GM21737 (cell line): ENCODE measurements around the gene ECHDC3.
"Not testable (repeated sequence)": the region's sequence is repeated elsewhere in the genome, so short reads cannot be mapped to it uniquely, and the experiment has no call there.

ENCODE experiments used
- ATAC-seq: cut with Tn5 transposase; IDR thresholded peaks from one replicate; pipeline ENCODE4 v1.9.1; 2021; ENCODE audit warnings: mild to moderate bottlenecking, moderate library complexity; ENCODE audit not compliant: unreplicated experiment

The ECHDC3 gene, protein sequence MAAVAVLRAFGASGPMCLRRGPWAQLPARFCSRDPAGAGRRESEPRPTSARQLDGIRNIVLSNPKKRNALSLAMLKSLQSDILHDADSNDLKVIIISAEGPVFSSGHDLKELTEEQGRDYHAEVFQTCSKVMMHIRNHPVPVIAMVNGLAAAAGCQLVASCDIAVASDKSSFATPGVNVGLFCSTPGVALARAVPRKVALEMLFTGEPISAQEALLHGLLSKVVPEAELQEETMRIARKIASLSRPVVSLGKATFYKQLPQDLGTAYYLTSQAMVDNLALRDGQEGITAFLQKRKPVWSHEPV

DNA sequence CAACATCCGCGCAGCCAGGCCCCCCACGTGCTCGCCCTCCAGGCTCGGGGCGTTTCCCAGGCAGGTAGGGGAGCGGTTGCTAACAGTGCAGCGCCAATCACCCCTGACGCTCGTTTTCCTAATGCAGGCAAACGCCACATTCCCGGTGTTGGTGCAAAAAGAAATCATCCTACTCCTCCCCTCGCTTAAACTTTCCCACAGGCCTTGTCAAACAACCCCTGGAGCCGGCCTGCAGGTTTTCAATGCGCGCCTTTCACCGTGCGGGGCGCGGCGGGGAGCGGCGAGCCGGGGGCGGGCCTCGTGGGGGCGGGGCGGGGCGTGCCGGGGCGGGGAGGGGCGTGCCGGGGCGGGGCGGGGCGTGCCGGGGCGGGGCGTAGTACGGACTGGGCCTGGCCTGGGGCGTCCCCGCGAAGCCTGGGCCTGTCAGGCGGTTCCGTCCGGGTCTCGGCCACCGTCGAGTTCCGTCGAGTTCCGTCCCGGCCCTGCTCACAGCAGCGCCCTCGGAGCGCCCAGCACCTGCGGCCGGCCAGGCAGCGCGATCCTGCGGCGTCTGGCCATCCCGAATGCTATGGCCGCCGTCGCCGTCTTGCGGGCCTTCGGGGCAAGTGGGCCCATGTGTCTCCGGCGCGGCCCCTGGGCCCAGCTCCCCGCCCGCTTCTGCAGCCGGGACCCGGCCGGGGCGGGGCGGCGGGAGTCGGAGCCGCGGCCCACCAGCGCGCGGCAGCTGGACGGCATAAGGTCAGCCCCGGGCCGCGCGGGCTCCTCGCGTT lies at the start of gene ECHDC3:
Gene ECHDC3 (plus strand): TSS at position 374 of the 770 bp plus-strand sequence. CDS start 195 bp downstream, at position 569.
- peak; percentile 77 for ATAC-seq

DNA sequence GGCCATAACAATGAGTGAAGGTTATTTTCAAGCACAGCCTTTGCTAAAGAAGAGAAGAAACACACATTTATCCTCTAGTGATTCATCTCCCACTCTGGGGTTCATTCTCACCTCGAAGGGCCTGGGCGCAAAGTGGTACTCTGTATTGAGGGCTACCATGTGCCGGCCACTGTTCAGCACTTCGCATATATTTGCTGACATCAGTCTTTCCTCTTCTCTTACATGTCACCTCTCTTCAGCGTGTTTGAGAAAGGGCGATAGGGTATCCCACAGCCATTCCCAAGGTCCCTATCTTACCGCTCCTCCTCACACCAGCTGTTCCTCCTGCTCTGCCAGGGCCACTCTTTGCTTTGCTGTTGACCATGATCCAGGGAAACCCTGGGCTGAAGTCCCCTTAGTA lies 48.8 kb upstream of the ECHDC3 start:
- ATAC-seq, result no peak

DNA sequence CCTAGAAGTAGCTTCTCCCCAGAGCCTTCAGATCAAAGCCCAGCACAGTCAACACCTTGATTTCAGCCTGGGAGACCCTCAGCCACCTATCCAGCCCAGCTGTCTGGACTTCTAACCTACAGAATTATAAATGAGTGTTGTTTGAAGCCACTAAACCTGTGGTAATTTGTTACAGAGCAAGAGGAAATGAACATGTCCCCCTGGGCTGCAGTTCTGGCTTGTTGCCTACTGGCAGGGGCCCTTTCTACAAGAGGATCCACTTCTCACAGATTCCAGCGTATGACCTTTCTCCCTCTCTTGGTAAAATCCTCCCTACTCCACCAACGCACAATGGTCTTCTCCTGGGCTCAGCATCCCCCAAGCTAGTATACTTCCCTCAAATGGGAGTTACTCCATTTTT lies 46.4 kb upstream of the ECHDC3 start:
- no peak for ATAC-seq

DNA sequence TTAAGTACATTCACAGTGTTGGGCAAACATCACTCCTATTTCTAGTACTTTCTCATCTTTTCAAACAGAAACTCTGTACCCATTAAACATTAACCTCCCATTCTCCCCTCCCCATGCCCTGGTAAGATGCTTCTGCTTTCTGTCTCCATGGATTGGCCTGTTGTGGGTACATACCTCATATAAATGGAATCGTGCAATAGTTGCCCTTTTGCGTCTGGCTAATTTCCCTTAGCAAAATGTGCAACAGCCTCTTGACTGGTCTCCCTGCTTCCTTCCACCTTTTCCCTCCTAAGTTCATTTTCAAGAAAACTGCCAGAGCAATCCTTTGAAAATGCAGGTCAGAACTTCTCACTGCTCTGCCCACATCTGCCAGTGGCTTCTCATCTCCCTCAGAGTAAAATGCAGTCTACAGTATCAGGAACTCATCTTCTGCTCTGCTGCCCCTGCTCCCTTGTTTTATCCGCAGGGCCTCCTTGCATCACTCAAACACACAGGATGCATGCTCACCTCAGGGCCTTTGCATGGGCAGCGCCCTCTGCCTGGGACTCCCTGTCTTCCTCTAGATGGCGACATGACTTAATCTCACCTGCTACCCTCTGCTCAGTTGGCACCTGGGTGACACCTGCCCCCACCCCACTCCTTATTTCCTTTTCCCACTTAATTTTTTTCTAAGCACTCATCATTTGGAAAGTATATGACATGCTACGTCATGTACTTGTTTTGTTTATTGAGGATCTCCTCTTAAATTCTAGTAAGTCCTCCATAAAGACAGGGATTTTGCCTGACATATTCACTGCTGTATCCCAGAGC lies 44.3 kb upstream of the ECHDC3 start:
- ATAC-seq, result peak; percentile 54

DNA sequence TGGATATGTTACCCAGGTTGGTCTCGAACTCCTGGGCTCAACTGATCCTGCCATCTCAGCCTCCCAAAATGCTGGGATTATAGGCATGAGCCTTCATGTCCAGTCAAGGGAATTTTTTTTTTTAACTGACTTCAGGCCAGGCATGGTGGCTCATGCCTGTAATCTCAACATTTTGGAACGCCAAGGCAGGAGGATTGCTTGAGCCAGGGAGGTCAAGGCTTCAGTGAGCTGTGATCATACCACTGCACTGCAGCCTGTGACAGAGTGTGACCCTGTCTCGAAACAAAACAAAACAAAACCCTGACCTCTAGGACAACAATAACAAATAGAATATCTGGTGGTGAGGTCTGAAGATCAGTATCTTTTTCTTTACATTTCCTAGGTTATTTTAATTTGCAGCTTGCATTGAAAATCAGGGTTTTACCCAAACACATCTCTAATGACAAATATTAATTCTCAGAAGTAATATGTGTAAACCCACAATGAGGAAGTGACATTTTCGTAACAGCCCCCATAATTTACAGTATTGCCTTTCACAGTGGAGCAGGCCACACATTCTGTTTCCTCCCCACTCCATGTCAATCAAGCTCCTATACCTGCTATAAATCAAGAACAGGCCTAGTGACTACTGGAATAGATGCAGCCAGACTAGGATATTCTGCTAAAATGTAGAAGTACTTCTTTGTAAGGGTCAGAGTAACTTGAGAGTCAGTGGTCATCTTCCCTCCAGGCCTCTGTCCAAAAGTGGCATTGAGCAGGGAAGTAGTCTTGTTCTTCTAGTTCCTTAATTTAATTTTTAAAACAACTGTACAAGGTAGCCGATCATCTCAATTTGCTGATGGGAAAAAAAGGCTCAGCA lies 43.3 kb upstream of the ECHDC3 start:
- ATAC-seq, result peak; percentile 62

DNA sequence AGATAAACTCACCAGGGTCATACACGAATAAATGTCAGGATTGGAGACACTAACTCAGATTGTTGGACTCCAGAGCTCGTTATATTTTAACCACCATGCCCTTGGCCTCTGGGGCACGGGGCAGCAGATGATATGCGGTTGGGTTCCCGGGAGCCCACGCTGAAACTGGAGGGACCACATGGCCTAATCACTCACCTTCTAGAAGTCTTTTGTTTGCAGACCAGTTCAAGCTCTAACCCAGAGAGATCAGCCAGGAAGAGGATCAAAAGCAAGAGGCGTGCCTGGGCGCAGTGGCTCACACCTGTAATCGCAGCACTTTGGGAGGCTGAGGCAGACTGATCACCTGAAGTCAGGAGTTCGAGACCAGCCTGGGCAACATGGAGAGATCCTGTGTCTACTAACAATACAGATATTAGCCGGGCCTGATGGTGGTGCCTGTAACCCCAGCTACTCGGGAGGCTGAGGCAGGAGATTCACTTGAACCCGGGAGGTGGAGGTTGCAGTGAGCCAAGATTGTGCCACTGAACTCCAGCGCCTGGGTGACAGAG lies 42.6 kb upstream of the ECHDC3 start:
- ATAC-seq, result peak; percentile 25

DNA sequence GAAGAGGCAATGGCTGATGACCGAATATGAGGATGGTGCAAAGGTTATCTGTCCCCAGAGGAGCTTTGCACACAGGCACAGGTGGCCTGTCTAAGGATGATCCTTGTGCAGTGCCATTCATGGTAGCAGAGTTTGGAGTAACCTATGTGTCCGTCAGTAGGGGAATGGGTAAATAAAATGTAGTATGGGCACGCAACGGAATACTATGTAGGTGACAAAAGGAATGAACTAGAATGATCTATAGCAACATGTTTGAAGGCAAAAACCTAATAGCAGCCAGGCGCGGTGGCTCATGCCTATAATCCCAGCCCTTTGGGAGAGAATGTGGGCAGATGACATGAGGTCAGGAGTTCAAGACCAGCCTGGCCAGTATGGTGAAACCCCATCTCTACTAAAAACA lies 41.6 kb upstream of the ECHDC3 start:
- no peak for ATAC-seq

DNA sequence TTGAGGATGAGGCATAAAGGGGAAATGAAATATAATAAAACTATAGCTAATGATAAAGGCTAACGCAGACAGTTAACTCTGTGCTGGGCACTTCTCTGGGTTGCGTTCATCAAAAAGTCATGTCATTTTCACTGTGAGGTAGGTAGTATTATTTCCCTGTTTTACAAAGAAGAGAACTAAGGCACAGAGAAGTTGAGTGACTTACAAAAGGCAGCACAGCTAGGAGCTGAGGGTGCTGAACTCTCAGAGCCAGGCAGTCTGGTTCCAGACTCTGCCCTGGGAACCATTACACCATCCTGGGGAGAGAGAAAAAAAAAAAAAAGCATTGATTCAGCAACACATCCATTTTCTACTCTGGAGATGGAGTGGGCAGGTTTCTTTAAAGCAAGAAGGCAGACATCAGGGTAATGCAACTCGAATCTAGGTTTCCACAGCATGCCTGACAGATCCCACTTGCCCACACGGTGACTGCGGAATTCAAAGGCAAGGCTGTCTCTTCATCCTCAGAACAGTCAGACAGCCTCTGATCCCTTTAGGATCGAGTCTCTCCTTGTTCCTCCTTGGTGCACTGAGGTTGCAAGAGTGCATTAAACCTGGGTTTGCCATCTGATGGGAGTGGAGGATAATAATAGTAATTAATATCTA lies 40.6 kb upstream of the ECHDC3 start:
- ATAC-seq, result no peak

DNA sequence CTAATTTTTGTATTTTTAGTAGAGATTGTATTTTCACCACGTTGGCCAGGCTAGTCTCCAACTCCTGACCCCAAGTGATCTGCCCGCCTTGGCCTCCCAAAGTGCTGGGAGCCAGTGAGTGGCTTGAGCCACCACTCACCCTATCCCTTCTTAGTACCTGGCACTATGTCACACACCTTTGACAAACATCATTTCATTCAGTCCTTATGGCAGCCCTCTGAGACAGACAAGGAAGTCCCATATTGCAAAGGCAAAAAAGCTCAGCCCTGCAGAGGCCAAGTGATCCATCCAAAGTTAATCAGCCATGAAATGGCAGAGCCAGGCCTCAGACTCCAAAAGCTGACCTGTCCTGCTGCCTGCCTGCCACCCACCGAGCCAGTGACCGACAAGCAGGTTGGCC lies 39.9 kb upstream of the ECHDC3 start:
- ATAC-seq, result no peak

DNA sequence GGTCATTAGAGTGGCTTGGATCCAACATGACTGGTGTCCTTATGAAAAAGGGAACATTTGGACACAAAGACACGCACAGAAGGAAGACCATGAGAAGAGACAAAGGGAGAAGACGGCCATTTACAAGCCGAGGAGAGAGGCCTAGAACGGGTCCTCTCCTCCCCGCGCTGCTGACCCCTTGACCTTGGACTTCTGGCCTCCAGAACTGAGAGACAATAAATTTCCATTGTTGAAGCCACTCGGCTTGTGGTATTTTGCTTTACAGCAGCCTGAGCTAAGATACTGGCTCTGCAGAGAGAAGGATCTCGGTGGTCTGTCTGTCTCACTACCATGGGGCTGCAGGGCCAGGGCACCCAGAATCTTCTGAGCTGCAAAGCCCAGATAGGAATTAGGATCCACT lies 38.1 kb upstream of the ECHDC3 start:
- ATAC-seq, result no peak

DNA sequence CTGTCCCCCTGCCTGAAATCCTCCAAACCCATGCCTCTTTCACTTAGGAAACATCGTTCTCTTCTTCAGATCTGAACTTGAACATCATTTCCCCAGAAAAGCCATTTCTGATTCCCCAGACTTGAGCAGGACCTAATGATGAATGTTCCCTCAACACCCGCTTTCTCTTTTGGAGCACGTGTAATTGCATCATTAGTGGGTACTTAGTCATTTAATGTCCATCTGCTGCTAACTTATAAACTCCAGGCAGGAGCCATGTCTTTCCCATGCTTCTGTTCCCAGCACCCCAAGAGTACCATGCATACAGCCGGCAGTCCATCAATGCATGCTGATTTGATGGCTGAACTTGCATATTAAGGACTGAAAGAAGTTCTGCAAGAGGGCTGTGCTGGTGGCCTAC lies 36.5 kb upstream of the ECHDC3 start:
- ATAC-seq, result no peak

DNA sequence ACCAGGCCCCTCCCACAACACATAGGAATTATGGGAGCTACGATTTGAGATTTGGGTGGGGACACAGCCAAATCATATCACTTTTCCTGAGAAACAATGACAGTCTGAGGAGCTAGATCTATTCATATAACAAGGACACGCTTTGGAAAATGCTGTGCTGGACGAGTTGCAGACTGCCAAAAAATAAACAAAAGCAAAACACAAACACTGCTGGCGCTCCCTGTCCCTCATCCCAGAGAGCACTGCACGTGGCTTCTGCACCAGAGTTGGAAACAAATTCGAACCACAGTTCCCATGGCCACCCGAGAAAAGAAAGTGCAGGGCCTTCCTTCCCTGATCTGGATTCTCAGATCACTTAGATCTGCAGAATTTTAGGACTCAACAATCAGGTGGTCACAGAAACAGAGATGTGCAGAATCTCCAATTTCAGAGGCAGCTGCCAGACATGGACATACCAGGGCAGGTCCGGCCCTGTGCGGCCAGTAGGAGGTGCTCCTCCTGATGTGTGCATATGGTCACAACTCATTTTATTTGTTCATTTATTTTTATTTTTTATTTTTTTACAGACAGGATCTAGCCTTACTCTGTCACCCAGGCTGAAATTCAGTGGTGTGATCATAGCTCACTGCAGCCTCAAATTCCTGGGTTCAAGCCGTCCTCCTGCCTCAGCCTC lies 35.2 kb upstream of the ECHDC3 start:
- ATAC-seq, result no peak

DNA sequence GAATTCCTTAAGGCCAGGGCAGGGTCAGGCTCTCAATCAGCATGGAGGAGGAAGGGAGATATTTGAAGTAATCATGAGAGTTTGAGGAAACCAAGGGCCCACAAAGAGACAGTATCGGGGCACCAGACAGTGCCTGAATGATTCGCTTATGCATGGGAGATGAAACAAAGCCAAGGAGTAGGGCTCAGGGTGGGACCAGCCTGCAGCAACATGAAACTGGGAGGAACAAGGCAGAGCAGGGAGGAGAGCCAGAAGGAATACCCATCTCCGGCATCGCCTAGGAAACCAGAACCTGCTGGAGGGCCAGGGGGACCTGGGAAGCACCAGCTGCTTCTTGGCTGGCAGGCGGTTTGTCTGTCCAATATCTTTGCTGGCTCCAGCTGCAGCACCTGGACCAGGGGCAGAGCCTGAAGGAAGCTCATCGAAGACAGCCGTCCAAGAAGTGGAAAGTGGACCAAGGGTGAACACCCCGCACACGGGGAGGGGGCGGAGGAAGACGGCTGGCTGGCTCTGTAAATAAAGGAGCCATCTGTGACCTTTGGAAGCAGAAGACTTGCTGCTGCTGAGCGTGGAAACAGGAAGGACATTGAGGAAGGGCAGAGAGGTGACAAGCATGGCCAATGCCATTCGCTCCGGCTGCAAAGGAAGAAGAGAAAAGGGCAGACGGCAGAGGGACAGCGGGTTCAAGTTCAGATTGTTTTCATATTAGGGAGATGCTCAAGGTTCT lies 34.4 kb upstream of the ECHDC3 start:
- no peak for ATAC-seq

DNA sequence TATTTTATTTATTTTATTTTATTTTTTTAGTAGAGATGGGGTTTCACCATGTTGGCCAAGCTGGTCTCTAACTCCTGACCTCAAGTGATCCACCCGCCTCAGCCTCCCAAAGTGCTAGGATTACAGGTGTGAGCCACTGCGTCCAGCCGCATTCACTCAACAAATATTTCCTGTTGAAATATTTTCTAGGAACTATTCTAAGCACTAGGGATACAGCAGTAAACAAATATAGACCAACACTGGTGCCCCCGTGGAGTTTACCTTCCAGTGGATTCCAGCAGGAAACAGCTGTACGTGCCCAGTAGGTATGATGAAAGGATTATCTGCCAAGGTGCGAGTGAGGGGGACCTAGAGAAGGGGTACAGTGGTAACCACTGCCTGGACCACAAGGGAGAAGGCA lies 33.4 kb upstream of the ECHDC3 start:
- not testable (repeated sequence) for ATAC-seq

DNA sequence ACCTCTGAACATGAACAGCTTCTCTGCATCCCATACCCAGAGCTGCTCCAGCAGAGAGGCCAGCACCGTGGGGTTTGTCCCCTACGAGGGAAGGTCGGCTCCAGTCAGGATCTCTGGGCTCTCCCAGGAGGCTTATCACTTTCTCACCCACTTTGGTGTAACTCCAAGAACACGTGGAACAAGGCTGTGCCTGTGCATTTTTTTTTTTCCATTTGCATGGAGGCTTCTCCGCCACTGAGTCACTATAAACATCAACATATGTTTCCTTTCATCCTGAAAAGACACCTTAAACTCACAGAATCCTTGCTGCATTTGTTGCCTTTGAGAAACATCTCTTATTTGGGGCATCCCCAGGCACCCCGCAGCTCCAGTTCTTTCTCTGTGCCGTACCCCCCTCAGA lies 29.4 kb upstream of the ECHDC3 start:
- no peak for ATAC-seq

DNA sequence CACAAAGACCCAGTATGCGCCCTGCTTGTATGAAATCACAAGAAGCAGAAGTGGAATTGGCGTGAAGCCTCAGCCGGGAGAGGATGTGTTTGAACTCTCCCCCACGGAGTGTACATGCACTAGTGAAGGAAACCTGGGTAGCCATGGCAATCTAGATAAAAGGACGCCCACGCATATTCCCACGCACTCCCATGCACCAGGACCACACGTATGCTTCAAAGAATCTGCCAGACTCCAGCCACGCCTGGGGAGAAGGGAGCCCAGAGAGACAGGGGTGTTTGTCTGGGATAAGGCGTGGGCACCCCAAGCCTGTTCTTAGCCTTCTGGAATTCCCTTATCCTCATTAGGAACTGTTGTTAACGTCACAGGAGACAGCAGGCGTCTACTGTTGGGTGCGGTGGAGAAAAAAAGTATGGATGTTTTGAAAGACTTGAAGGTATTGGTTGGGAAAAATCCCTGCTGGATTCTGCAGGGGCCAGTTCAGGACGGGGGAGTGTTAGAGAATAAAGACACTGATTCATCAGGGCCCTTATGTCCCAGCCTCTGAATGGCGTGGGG lies 28.9 kb upstream of the ECHDC3 start:
- no peak for ATAC-seq

DNA sequence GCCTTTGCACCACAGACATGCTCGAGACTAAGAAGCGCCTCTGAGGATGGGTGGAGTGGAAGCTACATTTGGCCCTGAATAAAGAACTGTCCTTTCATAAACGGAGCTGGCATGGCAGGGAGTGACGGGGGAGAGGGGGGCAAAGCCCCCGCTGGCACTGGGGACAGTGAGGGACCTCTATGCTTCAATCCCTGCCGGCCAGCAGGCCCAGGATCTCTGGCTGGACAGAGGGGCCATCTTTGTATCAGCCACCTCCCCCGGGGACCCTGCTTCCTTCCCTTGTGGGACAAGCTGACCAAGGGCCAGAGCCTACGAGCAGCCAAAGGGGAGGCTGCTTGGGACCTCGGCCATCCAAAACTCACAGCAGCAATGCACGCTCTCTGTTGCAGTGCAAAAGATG lies 28.2 kb upstream of the ECHDC3 start:
- no peak for ATAC-seq

DNA sequence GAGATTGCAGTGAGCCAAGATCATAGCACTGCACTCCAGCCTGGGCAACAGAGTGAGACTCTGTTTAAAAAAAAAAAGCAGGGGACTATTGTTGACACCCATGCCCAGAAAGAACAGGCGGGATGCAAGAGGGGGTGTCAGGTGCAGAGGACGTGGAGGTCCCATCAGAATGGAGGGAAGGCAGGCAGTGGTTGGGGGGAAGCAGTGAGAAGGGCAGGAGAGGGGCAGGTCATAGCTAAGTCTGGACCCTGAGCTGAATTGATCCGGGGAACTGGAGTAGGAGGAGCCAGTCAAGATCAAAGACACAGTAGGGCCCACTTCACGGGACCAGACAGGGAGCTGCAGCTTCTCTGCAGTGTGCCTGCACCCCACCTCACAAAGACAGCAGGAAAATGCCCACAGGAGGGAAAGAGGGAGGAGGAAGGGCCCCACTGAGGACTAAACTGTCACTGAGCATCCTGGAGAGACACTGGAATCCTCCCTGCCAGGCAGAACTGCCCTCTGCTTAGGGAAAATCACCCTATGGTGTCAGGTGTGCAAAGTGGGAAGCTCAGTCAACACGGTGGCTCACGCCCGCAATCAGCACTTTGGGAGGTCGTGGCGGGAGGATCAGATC lies 27.3 kb upstream of the ECHDC3 start:
- no peak for ATAC-seq
